IPS DF 6.9 (cell line): ENCODE measurements around the gene FAM222B.

Source experiments
- DNase-seq: peaks from one replicate; pipeline ENCODE4 v3.0.0-alpha.2; 2013; ENCODE audit warnings: low read depth, low spot score
- H3K27ac ChIP-seq: one replicate; pipeline ENCODE4 v1.5.1; 2013; ENCODE audit warnings: low read length, control low read depth
- H3K27me3 ChIP-seq: 2 replicates; pipeline ENCODE4 v1.6.1; 2013; ENCODE audit warnings: mild to moderate bottlenecking, low read length; ENCODE audit not compliant: control insufficient read depth, insufficient read depth
- H3K36me3 ChIP-seq: 2 replicates; pipeline ENCODE4 v1.6.1; 2013; ENCODE audit warnings: low read length; ENCODE audit not compliant: control insufficient read depth, insufficient read depth
- H3K4me1 ChIP-seq: 2 replicates; pipeline ENCODE4 v1.6.1; 2013; ENCODE audit warnings: low read length; ENCODE audit not compliant: control insufficient read depth, insufficient read depth
- H3K4me3 ChIP-seq: 2 replicates; pipeline ENCODE4 v1.5.1; 2013; ENCODE audit warnings: mild to moderate bottlenecking, low read length
- H3K9me3 ChIP-seq: 2 replicates; pipeline ENCODE4 v1.6.1; 2013; ENCODE audit warnings: low read length, inconsistent platforms; ENCODE audit not compliant: control insufficient read depth, insufficient read depth
- WGBS: extraction: QIAGEN DNeasy Blood & Tissue Kit; methylation state at CpG from one replicate; pipeline ENCODE4 v1.1.7; 2013; ENCODE audit warnings: mixed read lengths, missing lambda C conversion rate; ENCODE audit not compliant: insufficient read length, insufficient coverage; 5-methylcytosine and 5-hydroxymethylcytosine counted together

Gene FAM222B

GRCh38 chr17:28717578-28718332 lies 124.8 kb downstream of the FAM222B start, which contains the start of gene RAB34:
Gene RAB34, minus strand, starts transcription at chr17:28717868. Its CDS starts 602 bp downstream, at chr17:28717266.
- peaks cover 24% of the 10 kb centered on the region for H3K36me3 ChIP-seq
- WGBS, result no CpG with 5 or more reads among the region's 60 CpGs
- H3K4me3 ChIP-seq, result peak within 1 kb of the TSS; percentile 86
- no peaks in the 10 kb centered on the region; the same call in 1 of the 2 replicates for H3K4me1 ChIP-seq
- DNase-seq, result peak; percentile 82
- peak within 1 kb of the TSS; percentile 38 for H3K27ac ChIP-seq
- H3K27me3 ChIP-seq, result no peaks in the 10 kb centered on the region
- H3K9me3 ChIP-seq, result no peaks in the 10 kb centered on the region

DNA sequence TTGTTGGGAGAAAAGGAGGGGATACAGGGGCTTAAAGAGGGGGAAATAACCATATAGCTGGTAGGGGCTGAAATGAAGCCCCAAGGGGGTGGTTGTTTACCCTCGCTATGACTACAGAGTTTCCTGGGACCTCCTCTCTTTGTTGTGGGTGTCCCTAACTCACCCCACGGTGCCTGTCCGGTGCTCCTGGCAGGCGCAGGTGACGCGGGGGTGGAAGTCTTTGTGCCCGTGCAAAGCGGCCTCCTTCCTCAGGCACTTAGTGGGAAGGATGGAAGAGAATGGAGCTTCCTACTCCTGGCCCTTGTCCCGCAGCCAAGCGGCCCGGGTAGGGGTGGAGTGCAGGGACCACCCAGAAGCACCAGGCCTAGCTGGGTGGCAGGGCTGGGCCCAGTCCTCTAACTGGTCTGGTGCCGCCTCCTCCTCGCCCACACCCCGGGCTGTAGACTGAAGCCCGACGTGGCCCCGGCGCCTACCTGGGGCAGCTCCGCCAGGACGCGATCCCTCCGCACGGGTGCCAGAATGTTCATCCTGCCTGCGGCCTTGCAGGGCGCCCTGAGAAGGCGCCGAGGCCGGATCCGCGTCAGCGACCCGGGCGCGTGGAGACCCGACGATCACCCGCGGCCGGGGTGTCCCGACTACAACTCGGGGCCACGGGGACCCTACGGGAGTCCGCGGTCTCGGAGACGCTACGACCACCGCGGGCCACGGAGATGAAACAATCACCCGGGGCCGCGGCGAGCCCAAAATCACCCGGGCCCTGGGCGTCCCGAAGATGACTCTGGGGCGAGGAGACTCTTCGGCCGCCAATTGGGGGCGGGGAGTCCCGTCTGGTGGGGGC lies 125.6 kb downstream of the FAM222B start:
- WGBS, result no CpG with 5 or more reads among the region's 63 CpGs
- H3K9me3 ChIP-seq, result no peaks in the 10 kb centered on the region
- peaks cover 3% of the 10 kb centered on the region for H3K4me1 ChIP-seq
- H3K36me3 ChIP-seq, result peaks cover 18% of the 10 kb centered on the region
- no peak for DNase-seq
- peak overlapping the region; percentile 86 for H3K4me3 ChIP-seq
- H3K27ac ChIP-seq, result no peak overlapping the region
- no peaks in the 10 kb centered on the region for H3K27me3 ChIP-seq

- H3K36me3 ChIP-seq, result peaks cover 16% of the 10 kb centered on the region
- H3K4me3 ChIP-seq, result no peak overlapping the region
- no peaks in the 10 kb centered on the region for H3K9me3 ChIP-seq
- no peak for DNase-seq
- peaks cover 3% of the 10 kb centered on the region for H3K4me1 ChIP-seq
- H3K27me3 ChIP-seq, result no peaks in the 10 kb centered on the region
- no peak overlapping the region for H3K27ac ChIP-seq
- whole genome bisulfite sequencing, result no CpG with 5 or more reads among the region's 2 CpGs
These were observed 127.4 kb downstream of the FAM222B start for GRCh38 chr17:28715217-28715616.

DNA sequence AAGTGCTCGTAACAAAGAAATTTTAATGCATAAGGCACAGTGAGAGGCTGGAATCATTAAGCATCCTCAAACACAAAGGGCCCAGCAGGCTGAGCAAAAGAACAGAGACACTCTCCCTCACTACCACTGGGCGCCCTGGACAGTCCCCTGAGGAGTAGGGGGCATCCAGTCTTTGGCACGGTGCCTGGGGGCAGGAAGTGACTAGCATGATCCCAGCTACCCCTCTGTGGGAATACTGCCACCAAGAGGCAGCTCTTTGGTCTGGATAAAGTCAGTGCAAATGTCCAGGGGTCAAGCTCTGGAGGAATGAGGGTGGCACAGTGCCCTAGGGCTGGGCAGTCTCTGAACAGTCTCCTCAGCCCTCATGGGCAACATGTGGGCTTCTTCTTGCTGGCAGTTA lies 128.3 kb downstream of the FAM222B start:
- Histone ChIP-seq H3K4me3 (no peak overlapping the region), H3K27me3 (no peaks in the 10 kb centered on the region), H3K4me1 (peaks cover 3% of the 10 kb centered on the region), H3K27ac (no peak overlapping the region), H3K36me3 (peaks cover 16% of the 10 kb centered on the region), H3K9me3 (no peaks in the 10 kb centered on the region)
- DNase-seq, result no peak
- no CpG with 5 or more reads among the region's 3 CpGs for WGBS

- DNase-seq, result no peak
- Histone ChIP-seq H3K4me1 (peaks cover 3% of the 10 kb centered on the region), H3K27ac (no peak overlapping the region), H3K4me3 (no peak overlapping the region; the same call in 1 of the 2 replicates), H3K27me3 (no peaks in the 10 kb centered on the region), H3K9me3 (no peaks in the 10 kb centered on the region), H3K36me3 (peaks cover 16% of the 10 kb centered on the region)
- no CpG with 5 or more reads among the region's 7 CpGs for WGBS
These were observed 129.7 kb downstream of the FAM222B start for GRCh38 chr17:28712705-28713415.

GRCh38 chr17:28712032-28712704 lies 130.4 kb downstream of the FAM222B start:
- H3K4me1 ChIP-seq, result peaks cover 3% of the 10 kb centered on the region
- peak overlapping the region; percentile 29; the same call in 1 of the 2 replicates for H3K4me3 ChIP-seq
- H3K36me3 ChIP-seq, result peaks cover 16% of the 10 kb centered on the region
- no peak overlapping the region for H3K27ac ChIP-seq
- no CpG with 5 or more reads among the region's 34 CpGs for WGBS
- no peaks in the 10 kb centered on the region for H3K9me3 ChIP-seq
- no peak for DNase-seq
- no peaks in the 10 kb centered on the region for H3K27me3 ChIP-seq

DNA sequence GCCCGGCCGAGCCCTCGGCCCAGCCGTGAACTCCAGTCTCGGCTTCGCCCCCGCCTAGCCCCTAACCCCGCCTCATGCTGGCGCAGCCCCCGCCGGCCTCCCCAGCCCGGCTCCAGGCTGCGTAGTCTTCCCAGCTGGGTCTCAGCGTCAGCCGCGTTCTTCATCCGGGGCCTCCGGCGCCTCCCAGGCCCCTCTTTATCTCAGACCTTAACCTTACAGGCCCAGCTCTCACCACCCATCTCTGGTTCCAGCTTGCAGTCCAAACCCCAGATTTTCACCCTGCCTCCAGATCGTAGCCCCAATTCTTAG lies 130.9 kb downstream of the FAM222B start, which contains the start of gene PROCA1:
Gene PROCA1, minus strand, starts transcription at position 166 of the 309 bp plus-strand sequence. CDS start 228 bp downstream, outside the sequence.
- no CpG with 5 or more reads among the region's 20 CpGs for WGBS
- Histone ChIP-seq H3K27me3 (no peaks in the 10 kb centered on the region), H3K9me3 (no peaks in the 10 kb centered on the region), H3K36me3 (peaks cover 16% of the 10 kb centered on the region), H3K27ac (no peak within 1 kb of the TSS), H3K4me1 (peaks cover 4% of the 10 kb centered on the region), H3K4me3 (peak within 1 kb of the TSS; percentile 67; the same call in 1 of the 2 replicates)
- DNase-seq, result no peak

DNA sequence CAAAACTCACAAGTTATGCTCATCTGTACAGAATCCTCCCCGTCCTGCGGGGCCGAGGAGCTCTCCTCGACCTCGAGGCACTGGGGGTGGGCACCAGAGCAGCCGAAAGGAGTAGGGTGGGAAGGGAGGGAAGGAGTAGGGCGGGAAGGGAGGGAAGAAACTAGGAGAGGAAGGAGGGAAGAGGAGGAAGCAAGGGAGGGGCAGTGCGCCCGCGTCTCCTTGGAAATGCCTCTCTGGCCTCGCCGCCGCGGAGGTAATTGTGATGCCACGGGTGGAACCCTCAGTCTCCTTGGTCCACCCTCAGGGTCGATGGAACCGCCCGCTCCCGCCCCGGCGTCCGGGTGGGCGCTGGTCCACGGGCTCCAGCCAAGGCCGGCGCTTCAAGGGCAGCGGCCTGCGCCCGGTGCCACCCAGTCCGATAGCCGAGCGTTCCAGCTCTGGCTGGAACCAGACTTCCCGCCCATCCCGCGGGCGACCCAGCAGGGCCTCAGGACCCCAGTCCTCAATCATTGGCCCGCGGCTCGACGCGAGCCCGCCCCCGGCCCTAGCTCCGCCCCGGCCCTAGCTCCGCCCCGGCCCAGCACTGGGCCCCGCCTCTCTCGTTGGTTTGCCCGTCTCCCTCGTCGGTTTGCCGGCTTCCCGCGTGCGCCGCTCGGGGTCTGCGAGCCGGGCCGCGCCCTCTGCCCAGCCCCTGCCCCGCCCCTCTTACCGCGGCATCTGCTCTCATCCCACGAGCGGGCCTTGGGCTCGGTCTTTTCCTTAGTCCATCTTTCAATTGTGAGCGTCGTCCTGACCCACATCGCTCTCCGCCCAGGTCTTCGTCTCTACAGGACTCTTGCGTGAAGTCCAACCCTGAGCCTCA lies 131.5 kb downstream of the FAM222B start:
- H3K4me3 ChIP-seq, result peak overlapping the region; percentile 67; the same call in 1 of the 2 replicates
- no peaks in the 10 kb centered on the region for H3K27me3 ChIP-seq
- peaks cover 16% of the 10 kb centered on the region for H3K36me3 ChIP-seq
- WGBS, result no CpG with 5 or more reads among the region's 74 CpGs
- H3K9me3 ChIP-seq, result no peaks in the 10 kb centered on the region
- peaks cover 4% of the 10 kb centered on the region for H3K4me1 ChIP-seq
- H3K27ac ChIP-seq, result no peak overlapping the region
- DNase-seq, result peak; percentile 85

DNA sequence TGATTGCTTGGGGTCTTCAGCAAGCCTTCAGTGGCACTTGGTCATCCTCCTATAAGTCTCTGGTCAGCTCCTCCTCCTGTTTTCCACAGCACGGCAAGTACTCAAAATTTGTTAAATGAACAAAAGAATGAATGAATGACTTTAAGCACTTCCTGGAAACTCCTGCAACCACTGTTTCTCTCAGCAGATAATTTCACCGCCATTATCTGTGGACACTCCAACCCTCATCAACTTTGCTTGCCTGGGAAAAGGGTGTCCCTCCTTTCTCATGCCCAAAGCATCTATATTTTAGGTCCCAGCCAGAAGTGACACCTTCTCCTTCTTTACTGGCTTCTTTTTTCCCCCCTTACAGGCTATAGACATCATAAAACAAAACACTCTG lies 135.3 kb downstream of the FAM222B start:
- no peak for DNase-seq
- Histone ChIP-seq H3K4me3 (no peak overlapping the region), H3K27me3 (no peaks in the 10 kb centered on the region), H3K36me3 (peaks cover 14% of the 10 kb centered on the region), H3K4me1 (peaks cover 2% of the 10 kb centered on the region; the same call in 1 of the 2 replicates), H3K9me3 (no peaks in the 10 kb centered on the region), H3K27ac (no peak overlapping the region)
- no CpG with 5 or more reads among the region's 2 CpGs for WGBS
